DMS114 treated with DMSO at 0.1 percent for 48 hours (cell line): ENCODE data around the gene GOLGA8F.
"Not testable (repeated sequence)": the region's sequence is repeated elsewhere in the genome, so short reads cannot be mapped to it uniquely, and the experiment has no call there.

Source experiments
- DNase-seq: peaks from one replicate; lab custom pipeline; 2025; ENCODE audit not compliant: unreplicated experiment; lab: John Stamatoyannopoulos, UW

Gene GOLGA8F

GRCh38 chr15:28378364-28378763 is at the start of gene GOLGA8F:
Gene GOLGA8F, plus strand, starts transcription at chr15:28378664. Its CDS starts 98 bp downstream, at chr15:28378762.
- not testable (repeated sequence) for DNase-seq

- DNase-seq, result not testable (repeated sequence)
Observed at GRCh38 chr15:28357984-28358383, 20.5 kb upstream of the GOLGA8F start, which contains the start of gene GOLGA6L24. Gene GOLGA6L24, minus strand, starts transcription at chr15:28358084. Its CDS starts 61 bp downstream, at chr15:28358023.

- not testable (repeated sequence) for DNase-seq
Observed at GRCh38 chr15:28365502-28365901, 13.0 kb upstream of the GOLGA8F start.

- DNase-seq, result not testable (repeated sequence)
Observed at GRCh38 chr15:28380053-28380452, 1.6 kb downstream of the GOLGA8F start.

- DNase-seq, result not testable (repeated sequence)
Observed at GRCh38 chr15:28396022-28396421, 17.6 kb downstream of the GOLGA8F start.

- DNase-seq, result not testable (repeated sequence)
Observed at GRCh38 chr15:28402774-28403435, 24.4 kb downstream of the GOLGA8F start.

- not testable (repeated sequence) for DNase-seq
Observed at GRCh38 chr15:28420470-28420869, 42.0 kb downstream of the GOLGA8F start.

- not testable (repeated sequence) for DNase-seq
Observed at GRCh38 chr15:28435594-28435993, 57.1 kb downstream of the GOLGA8F start.
